Colonic mucosa (tissue), 4 donors: ENCODE results near the gene ATM. TPM values are rescaled to one million over a fixed set of nuclear protein-coding genes. Genes with fewer than 3 reads are reported as not detected.

Source experiments
- DNase-seq: peaks from one replicate; pipeline ENCODE4 v3.0.0-alpha.2; 2020
- H3K27ac ChIP-seq: fragments of 200-600 bp; one replicate; pipeline ENCODE4 v1.8.0; 2021
- H3K27me3 ChIP-seq: fragments of 200-600 bp; one replicate; pipeline ENCODE4 v1.8.0; 2021
- H3K36me3 ChIP-seq: fragments of 200-600 bp; one replicate; pipeline ENCODE4 v1.8.0; 2021
- H3K4me1 ChIP-seq: fragments of 200-600 bp; one replicate; pipeline ENCODE4 v1.8.0; 2021; ENCODE audit warnings: mild to moderate bottlenecking
- H3K4me3 ChIP-seq: fragments of 200-600 bp; one replicate; pipeline ENCODE4 v1.8.0; 2021
- H3K9ac ChIP-seq, 2 donors: one replicate each; pipeline ENCODE4 v1.7.0; 2013; ENCODE audit warnings: control low read depth in 2 of 2, low read depth in 2 of 2, low read length in 2 of 2
- H3K9me3 ChIP-seq: fragments of 200-600 bp; one replicate; pipeline ENCODE4 v1.8.0; 2021
- CTCF ChIP-seq: fragments of 200-600 bp; IDR thresholded peaks from one replicate; pipeline ENCODE4 v1.8.0; 2022; ENCODE audit warnings: antibody characterized with exemption, mild to moderate bottlenecking
- intact Hi-C: fragments of 100-400 bp; cut with DNase I; formaldehyde crosslinking; loops from one replicate; pipeline ENCODE4 v1.14.1; 2022
- total RNA-seq, 2 donors: library from RNA; stranded (reverse); fragmentation: NEBNext Ultra II Directional in 1 of 2; extraction: Animal tissue kit (Norgen Biotek cat#: 25700) in 1 of 2; gene quantifications; one replicate each; pipeline ENCODE4 v1.2.1, GENCODE V29; 2021
- donor health status: healthy.
- donor health status: DM: no; HTN: no; CAD: no.
- donor health status: DM: no; HTN: no; CAD: no.

The ATM gene
- total RNA-seq, 2 donors from 2014 or later = 28.3 to 30.1 TPM

DNA sequence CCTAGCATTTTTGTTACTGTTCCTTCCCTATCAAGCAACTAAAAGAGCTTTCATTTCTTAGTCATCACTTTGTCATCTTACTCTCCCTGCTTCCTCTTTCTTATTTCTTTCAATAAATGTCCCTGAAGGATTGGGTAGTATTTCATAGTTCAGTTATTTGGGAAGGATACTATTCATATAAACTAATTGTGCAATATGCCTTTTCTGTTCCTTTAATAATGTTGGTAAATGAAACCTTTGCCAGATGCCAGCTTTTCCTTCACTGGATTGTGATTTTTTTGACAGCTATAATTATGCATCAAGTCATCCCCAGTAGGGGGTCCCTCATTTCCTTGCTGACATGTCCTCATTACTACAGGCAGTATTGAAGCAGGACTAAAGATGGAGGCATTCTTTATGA is 101.7 kb downstream of the ATM start:
- Histone ChIP-seq H3K9ac (no peak overlapping the region), H3K36me3 (no peaks in the 10 kb centered on the region), H3K4me3 (no peak overlapping the region), H3K27me3 (no peaks in the 10 kb centered on the region), H3K27ac (no peak overlapping the region), H3K9me3 (no peaks in the 10 kb centered on the region), H3K4me1 (no peaks in the 10 kb centered on the region)
- no peak for TF ChIP-seq CTCF
- intact Hi-C loops = no loop called here
- DNase-seq = no peak

DNA sequence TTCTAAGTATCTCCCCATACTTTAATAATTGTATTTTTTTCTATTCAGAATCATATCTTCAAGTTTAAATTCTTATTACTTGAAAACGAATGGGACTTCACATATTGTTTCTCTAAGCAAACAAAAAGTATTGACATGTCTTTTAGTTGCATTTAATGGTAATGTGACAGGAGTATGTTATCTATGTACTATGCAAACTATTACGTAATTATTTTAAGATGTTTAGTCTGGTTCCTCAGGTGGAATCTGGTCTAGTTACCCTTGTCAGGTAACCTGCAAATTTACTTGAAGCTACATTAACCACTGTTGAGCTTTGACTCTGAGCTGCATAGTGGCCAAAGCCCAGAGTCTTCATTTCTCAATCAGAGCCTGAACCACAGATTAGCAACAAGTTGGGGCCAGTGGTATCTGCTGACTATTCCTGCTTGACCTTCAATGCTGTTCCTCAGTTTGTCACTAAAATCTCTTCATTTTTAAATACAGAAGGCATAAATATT is 110.6 kb downstream of the ATM start:
- Histone ChIP-seq H3K9me3 (no peaks in the 10 kb centered on the region), H3K4me1 (no peaks in the 10 kb centered on the region), H3K4me3 (no peak overlapping the region), H3K36me3 (no peaks in the 10 kb centered on the region), H3K27ac (no peak overlapping the region), H3K9ac (no peak overlapping the region), H3K27me3 (no peaks in the 10 kb centered on the region)
- no peak for TF ChIP-seq CTCF
- DNase-seq = no peak
- intact Hi-C loops = no loop called here

GRCh38 chr11:108338750-108339149 is 115.9 kb downstream of the ATM start:
- no peak overlapping the region for H3K9ac ChIP-seq
- no peaks in the 10 kb centered on the region for H3K36me3 ChIP-seq
- DNase-seq = no peak
- H3K27me3 ChIP-seq = no peaks in the 10 kb centered on the region
- TF ChIP-seq CTCF = no peak
- H3K4me1 ChIP-seq = no peaks in the 10 kb centered on the region
- H3K9me3 ChIP-seq = no peaks in the 10 kb centered on the region
- intact Hi-C loops = no loop called here
- H3K27ac ChIP-seq = no peak overlapping the region
- no peak overlapping the region for H3K4me3 ChIP-seq

- no peak overlapping the region for H3K4me3 ChIP-seq
- intact Hi-C loops = no loop called here
- TF ChIP-seq CTCF = no peak
- H3K9ac ChIP-seq = no peak overlapping the region
- H3K4me1 ChIP-seq = no peaks in the 10 kb centered on the region
- no peak for DNase-seq
- no peaks in the 10 kb centered on the region for H3K36me3 ChIP-seq
- no peaks in the 10 kb centered on the region for H3K9me3 ChIP-seq
- no peak overlapping the region for H3K27ac ChIP-seq
- no peaks in the 10 kb centered on the region for H3K27me3 ChIP-seq
Measured at GRCh38 chr11:108340973-108341372, 118.1 kb downstream of the ATM start.

- no peak for DNase-seq
- H3K4me3 ChIP-seq = no peak overlapping the region
- no peaks in the 10 kb centered on the region for H3K4me1 ChIP-seq
- H3K36me3 ChIP-seq = no peaks in the 10 kb centered on the region
- intact Hi-C loops = no loop called here
- H3K9me3 ChIP-seq = no peaks in the 10 kb centered on the region
- no peak for TF ChIP-seq CTCF
- no peaks in the 10 kb centered on the region for H3K27me3 ChIP-seq
- H3K27ac ChIP-seq = no peak overlapping the region
- no peak overlapping the region for H3K9ac ChIP-seq
Measured at GRCh38 chr11:108341654-108342053, 118.8 kb downstream of the ATM start.

DNA sequence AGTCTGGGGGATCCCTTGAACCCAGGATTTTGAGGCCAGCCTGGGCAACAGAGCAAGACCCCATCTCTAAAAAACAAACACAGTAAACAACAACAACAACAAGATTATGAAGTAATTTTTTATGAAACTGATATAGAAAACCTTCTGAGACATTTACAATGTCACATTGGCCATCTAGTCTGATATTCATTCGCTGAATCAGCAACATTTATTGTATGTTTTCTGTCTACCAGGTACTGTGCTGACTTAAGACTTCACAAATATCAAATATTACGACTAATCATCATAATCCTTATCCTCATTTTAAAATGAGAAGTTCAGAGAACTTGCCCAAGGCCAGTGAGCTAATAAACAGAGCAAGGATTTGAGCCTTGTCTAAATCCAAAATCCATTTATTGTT is 120.8 kb downstream of the ATM start:
- H3K9ac ChIP-seq = no peak overlapping the region
- no peak overlapping the region for H3K27ac ChIP-seq
- no peak for DNase-seq
- no peak overlapping the region for H3K4me3 ChIP-seq
- H3K4me1 ChIP-seq = no peaks in the 10 kb centered on the region
- H3K27me3 ChIP-seq = no peaks in the 10 kb centered on the region
- TF ChIP-seq CTCF = no peak
- intact Hi-C loops = no loop called here
- no peaks in the 10 kb centered on the region for H3K9me3 ChIP-seq
- H3K36me3 ChIP-seq = no peaks in the 10 kb centered on the region
